ENCODE measurements around the gene ARHGAP26.

GRCh38 chr5:142930395-142931110 is 160.4 kb downstream of the ARHGAP26 start:
- no peak for TF ChIP-seq CTCF (IDR thresholded peaks at IDR 0.05 in 8 of 11, conservative IDR thresholded peaks at IDR 0.05 in 3 of 11)
- no peak for TF ChIP-seq POLR2A (IDR thresholded peaks at IDR 0.05)
- no peak for TF ChIP-seq POLR2AphosphoS5 (IDR thresholded peaks at IDR 0.05)
